HepG2 (cell line): ENCODE results near the gene FAM111B. TPM values are rescaled to one million over a fixed set of nuclear protein-coding genes. Genes with fewer than 3 reads are reported as not detected.

Source experiments
- ATF1 ChIP-seq: IDR thresholded peaks from 2 replicates; pipeline ENCODE4 v1.6.1; 2016; ENCODE audit warnings: mild to moderate bottlenecking, control low read depth
- CENPX ChIP-seq: sonication (generic); formaldehyde crosslinking; IDR thresholded peaks from 2 replicates; pipeline ENCODE4 v1.9.0; 2021; ENCODE audit warnings: mild to moderate bottlenecking, missing genetic modification reagents, moderate library complexity
- IRF2 ChIP-seq: IDR thresholded peaks from 2 replicates; pipeline ENCODE4 v1.6.1; 2018; ENCODE audit warnings: missing genetic modification reagents, missing compliant biosample characterization
- KMT2B ChIP-seq: IDR thresholded peaks from 2 replicates; pipeline ENCODE4 v1.6.1; 2016; ENCODE audit warnings: missing genetic modification reagents, missing compliant biosample characterization
- MTF1 ChIP-seq: sonication (generic); formaldehyde crosslinking; IDR thresholded peaks from 2 replicates; pipeline ENCODE4 v1.5.0; 2020; ENCODE audit warnings: missing genetic modification reagents
- NR2F1 ChIP-seq, 2 experiments: fragments of 450-650 bp in 1 of 2; formaldehyde crosslinking in 1 of 2; IDR thresholded peaks; 2 replicates each; pipeline versions ENCODE4 v1.5.0 to v1.6.1; 2016 to 2020; ENCODE audit warnings: mild to moderate bottlenecking in 1 of 2, missing compliant biosample characterization in 1 of 2, missing genetic modification reagents in 1 of 2, moderate library complexity in 1 of 2
- POLR2A ChIP-seq, 2 experiments: IDR thresholded peaks; 2 replicates each; pipeline ENCODE4 v1.6.1; 2011; ENCODE audit warnings: low read depth in 2 of 2, low read length in 2 of 2, mild to moderate bottlenecking in 1 of 2, moderate library complexity in 1 of 2; ENCODE audit not compliant: insufficient read depth in 1 of 2
- RARG ChIP-seq: sonication (generic); formaldehyde crosslinking; IDR thresholded peaks from 2 replicates; pipeline ENCODE4 v1.4.0; 2020; ENCODE audit warnings: low read depth, mild to moderate bottlenecking, missing genetic modification reagents
- SNRNP70 ChIP-seq: fragments of 200-400 bp; formaldehyde crosslinking; IDR thresholded peaks from 2 replicates; pipeline ENCODE4 v1.6.1; 2017; ENCODE audit warnings: mild to moderate bottlenecking, low read depth, low read length, moderate library complexity
- U2AF2 ChIP-seq: fragments of 200-400 bp; formaldehyde crosslinking; IDR thresholded peaks from 2 replicates; pipeline ENCODE4 v1.6.1; 2017; ENCODE audit warnings: low read depth, mild to moderate bottlenecking, low read length
- ZBTB21 ChIP-seq: sonication (generic); formaldehyde crosslinking; IDR thresholded peaks from 2 replicates; pipeline ENCODE4 v1.4.0; 2020; ENCODE audit warnings: missing genetic modification reagents
- ZNF12 ChIP-seq: sonication (generic); formaldehyde crosslinking; IDR thresholded peaks from 2 replicates; pipeline ENCODE4 v1.5.0; 2020; ENCODE audit warnings: missing genetic modification reagents
- ZNF274 ChIP-seq: sonication (generic); formaldehyde crosslinking; IDR thresholded peaks from 2 replicates; pipeline ENCODE4 v1.5.1; 2020; ENCODE audit warnings: mild to moderate bottlenecking, missing genetic modification reagents
- ZNF296 ChIP-seq: sonication (generic); formaldehyde crosslinking; conservative IDR thresholded peaks from 2 replicates; pipeline ENCODE4 v1.5.0; 2020; ENCODE audit warnings: mild to moderate bottlenecking, missing genetic modification reagents
- ZNF331 ChIP-seq: sonication (generic); formaldehyde crosslinking; IDR thresholded peaks from 2 replicates; pipeline ENCODE4 v1.4.0; 2020; ENCODE audit warnings: missing genetic modification reagents
- ZNF343 ChIP-seq: sonication (generic); formaldehyde crosslinking; IDR thresholded peaks from 2 replicates; pipeline ENCODE4 v1.4.0; 2020; ENCODE audit warnings: mild to moderate bottlenecking, missing genetic modification reagents
- ZNF556 ChIP-seq: sonication (generic); formaldehyde crosslinking; IDR thresholded peaks from 2 replicates; pipeline ENCODE4 v1.4.0; 2020; ENCODE audit warnings: mild to moderate bottlenecking, missing genetic modification reagents, borderline replicate concordance
- ZNF558 ChIP-seq: sonication (generic); formaldehyde crosslinking; IDR thresholded peaks from 2 replicates; pipeline ENCODE4 v1.9.0; 2022; ENCODE audit warnings: mild to moderate bottlenecking, missing genetic modification reagents, borderline replicate concordance
- ZNF589 ChIP-seq: sonication (generic); formaldehyde crosslinking; conservative IDR thresholded peaks from 2 replicates; pipeline ENCODE4 v1.8.0; 2022; ENCODE audit warnings: mild to moderate bottlenecking, moderate library complexity, missing genetic modification reagents
- ZNF660 ChIP-seq: sonication (generic); formaldehyde crosslinking; IDR thresholded peaks from 2 replicates; pipeline ENCODE4 v1.5.1; 2020; ENCODE audit warnings: mild to moderate bottlenecking, low read depth, missing genetic modification reagents, borderline replicate concordance
- ZNF7 ChIP-seq: IDR thresholded peaks from 2 replicates; pipeline ENCODE4 v1.6.1; 2016; ENCODE audit warnings: missing biosample characterization, missing genetic modification reagents
- polyA plus RNA-seq, 8 experiments: library from polyadenylated mRNA; depleted of rRNA in 3 of 8; stranded (reverse) in 7 of 8; unstranded in 1 of 8; fragments of >200 nt; fragmentation: Illumina TruSeq in 4 of 8; extraction: Trizol in 4 of 8; gene quantifications; 2 replicates each; pipeline versions ENCODE4 v1.2.1 to v1.2.3, GENCODE V29; 2011 to 2016; ENCODE audit warnings: low read depth in 4 of 8, missing spikeins in 1 of 8, mixed read lengths in 1 of 8; ENCODE audit not compliant: insufficient read depth in 1 of 8
- total RNA-seq, 5 experiments: library from RNA; depleted of rRNA; stranded (reverse); fragments of >200 nt; fragmentation: Illumina TruSeq; extraction: Trizol; gene quantifications; 2 replicates each; pipeline ENCODE4 v1.2.3, GENCODE V29; 2016; ENCODE audit warnings: low read depth in 1 of 5
- TF ChIP-seq, protein P1 (sequence below): sonication (generic); formaldehyde crosslinking; IDR thresholded peaks from 2 replicates; pipeline ENCODE4 v1.8.1; 2023; ENCODE audit warnings: mild to moderate bottlenecking, moderate library complexity, missing genetic modification reagents
- TF ChIP-seq, protein P2 (sequence below): sonication (generic); formaldehyde crosslinking; IDR thresholded peaks from 2 replicates; pipeline ENCODE4 v1.4.0; 2020; ENCODE audit warnings: mild to moderate bottlenecking, low read depth, missing genetic modification reagents
- TF ChIP-seq, protein P3 (sequence below): sonication (generic); formaldehyde crosslinking; IDR thresholded peaks from 2 replicates; pipeline ENCODE4 v1.5.0; 2020; ENCODE audit warnings: missing genetic modification reagents
- TF ChIP-seq, protein P4 (sequence below): sonication (generic); formaldehyde crosslinking; IDR thresholded peaks from 2 replicates; pipeline ENCODE4 v1.8.0; 2022; ENCODE audit warnings: missing genetic modification reagents, mild to moderate bottlenecking, borderline replicate concordance

FAM111B gene
- total and polyA plus RNA-seq, 2 of the 13 experiments (the other 11 are each of a cell fraction or from before 2014, with no cell fraction given): 1.6 to 28.2 TPM

DNA sequence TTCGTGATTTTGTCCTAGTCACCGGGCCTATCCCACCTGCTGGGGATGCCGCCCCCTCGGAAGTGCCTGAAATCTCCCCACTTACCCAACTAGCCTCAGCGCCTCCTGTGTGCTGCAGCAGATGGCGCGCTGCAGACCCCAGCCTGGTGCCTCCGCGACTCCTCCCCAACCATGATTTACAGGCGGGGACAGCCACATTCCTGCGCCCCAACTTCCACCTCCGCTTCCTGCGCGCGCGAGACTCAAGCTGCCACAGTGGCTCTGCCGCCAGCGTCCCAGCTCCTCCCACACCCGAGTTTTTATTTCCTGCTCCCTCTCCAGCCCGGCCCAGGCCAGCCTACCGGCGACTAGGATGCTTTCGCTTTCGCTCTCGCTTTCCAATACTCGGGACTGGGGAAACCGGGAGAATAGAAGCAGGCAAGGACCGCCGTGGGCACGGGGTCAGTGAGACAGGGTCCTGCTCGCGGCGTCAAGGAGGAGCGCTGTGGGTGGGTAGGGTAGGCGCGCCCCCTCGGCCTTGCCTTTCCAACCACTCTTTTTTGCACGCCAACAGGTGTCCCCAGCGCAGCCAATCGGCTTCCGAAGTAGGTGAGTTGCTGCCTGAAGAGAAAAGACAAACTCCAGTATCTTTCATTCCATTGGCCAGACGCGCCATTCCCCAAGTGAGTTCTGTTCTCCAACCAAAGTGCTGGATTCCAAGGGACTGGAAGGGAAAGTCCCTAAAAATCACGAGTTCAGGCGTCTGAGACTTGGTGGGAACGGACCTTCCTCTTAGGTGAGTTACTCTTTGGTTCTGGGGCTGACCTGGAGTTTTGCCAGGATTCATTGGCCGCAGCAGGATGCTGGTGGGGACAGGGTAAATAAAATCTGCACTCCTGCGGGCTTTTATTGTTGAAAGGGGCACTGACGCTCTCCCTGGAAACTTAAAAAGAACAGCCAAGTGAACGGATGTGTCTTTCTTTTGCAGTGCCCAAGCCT lies 35.8 kb downstream of the FAM111B start, which contains the start of gene FAM111A (continued):
- TF ChIP-seq, protein P1, sequence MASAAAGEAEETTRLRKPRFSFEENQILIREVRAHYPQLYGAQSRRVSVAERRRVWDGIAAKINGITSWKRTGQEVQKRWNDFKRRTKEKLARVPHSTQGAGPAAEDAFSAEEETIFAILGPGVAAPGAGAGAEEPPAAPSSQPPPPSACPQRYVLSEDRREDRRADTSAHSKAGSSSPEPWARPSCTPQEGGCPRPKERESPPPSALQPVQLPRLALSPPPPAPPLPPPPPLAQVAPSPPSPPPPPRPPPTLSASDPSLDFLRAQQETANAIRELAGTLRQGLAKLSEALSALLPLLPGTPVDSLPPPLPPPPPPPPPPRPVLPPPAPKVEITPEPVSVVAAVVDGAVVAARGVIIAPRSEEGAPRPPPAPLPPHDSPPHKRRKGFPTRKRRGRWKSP (CRISPR knock-in tag): no peak
- TF ChIP-seq ZNF343 (CRISPR knock-in tag) (peak; percentile 31; the same call in 1 of the 2 replicates), ZNF296 (no peak), SNRNP70 (no peak), ZBTB21 (CRISPR knock-in tag) (no peak), ZNF331 (peak; percentile 10; the same call in 1 of the 2 replicates), ZNF12 (CRISPR knock-in tag) (peak; percentile 56; the same call in 1 of the 2 replicates), RARG (CRISPR knock-in tag) (no peak), ZNF7 (CRISPR knock-in tag) (no peak), ZNF274 (CRISPR knock-in tag) (0 out of 2 replicates have a peak, but pooled peaks have one; percentile 8), CENPX (CRISPR knock-in tag) (no peak), ATF1 (CRISPR knock-in tag) (no peak), POLR2A (IDR thresholded peaks at IDR 0.05; ENCODE audit: insufficient read depth in 1 of 2, low read depth in 2 of 2, low read length in 2 of 2) (peak; percentile 49; a peak in 3 of 4 replicates), MTF1 (no peak), IRF2 (CRISPR knock-in tag) (peak; percentile 100), ZNF558 (no peak), U2AF2 (no peak), ZNF660 (no peak), KMT2B (CRISPR knock-in tag) (peak; percentile 89), NR2F1 (CRISPR knock-in tag; IDR thresholded peaks at IDR 0.05) (no peak), ZNF556 (CRISPR knock-in tag) (peak; percentile 40; the same call in 1 of the 2 replicates), ZNF589 (CRISPR knock-in tag) (no peak)
- TF ChIP-seq, protein P2, sequence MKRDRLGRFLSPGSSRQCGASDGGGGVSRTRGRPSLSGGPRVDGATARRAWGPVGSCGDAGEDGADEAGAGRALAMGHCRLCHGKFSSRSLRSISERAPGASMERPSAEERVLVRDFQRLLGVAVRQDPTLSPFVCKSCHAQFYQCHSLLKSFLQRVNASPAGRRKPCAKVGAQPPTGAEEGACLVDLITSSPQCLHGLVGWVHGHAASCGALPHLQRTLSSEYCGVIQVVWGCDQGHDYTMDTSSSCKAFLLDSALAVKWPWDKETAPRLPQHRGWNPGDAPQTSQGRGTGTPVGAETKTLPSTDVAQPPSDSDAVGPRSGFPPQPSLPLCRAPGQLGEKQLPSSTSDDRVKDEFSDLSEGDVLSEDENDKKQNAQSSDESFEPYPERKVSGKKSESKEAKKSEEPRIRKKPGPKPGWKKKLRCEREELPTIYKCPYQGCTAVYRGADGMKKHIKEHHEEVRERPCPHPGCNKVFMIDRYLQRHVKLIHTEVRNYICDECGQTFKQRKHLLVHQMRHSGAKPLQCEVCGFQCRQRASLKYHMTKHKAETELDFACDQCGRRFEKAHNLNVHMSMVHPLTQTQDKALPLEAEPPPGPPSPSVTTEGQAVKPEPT: no peak
- TF ChIP-seq, protein P3, sequence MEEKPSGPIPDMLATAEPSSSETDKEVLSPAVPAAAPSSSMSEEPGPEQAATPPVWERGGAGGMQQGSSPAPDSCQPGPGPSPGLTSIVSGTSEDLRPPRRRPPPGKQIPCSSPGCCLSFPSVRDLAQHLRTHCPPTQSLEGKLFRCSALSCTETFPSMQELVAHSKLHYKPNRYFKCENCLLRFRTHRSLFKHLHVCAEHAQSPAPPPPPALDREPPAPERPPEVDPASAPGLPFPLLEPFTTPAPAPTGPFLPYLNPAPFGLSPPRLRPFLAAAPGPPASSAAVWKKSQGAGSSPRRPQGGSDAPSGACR (CRISPR knock-in tag): peak; percentile 74; the same call in 1 of the 2 replicates
- TF ChIP-seq, protein P4, sequence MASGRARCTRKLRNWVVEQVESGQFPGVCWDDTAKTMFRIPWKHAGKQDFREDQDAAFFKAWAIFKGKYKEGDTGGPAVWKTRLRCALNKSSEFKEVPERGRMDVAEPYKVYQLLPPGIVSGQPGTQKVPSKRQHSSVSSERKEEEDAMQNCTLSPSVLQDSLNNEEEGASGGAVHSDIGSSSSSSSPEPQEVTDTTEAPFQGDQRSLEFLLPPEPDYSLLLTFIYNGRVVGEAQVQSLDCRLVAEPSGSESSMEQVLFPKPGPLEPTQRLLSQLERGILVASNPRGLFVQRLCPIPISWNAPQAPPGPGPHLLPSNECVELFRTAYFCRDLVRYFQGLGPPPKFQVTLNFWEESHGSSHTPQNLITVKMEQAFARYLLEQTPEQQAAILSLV (CRISPR knock-in tag): no peak
